Measurements from ENCODE around the gene STRAP. TPM values are rescaled to one million over a fixed set of nuclear protein-coding genes. Genes with fewer than 3 reads are reported as not detected.
"Not testable (repeated sequence)": the region's sequence is repeated elsewhere in the genome, so short reads cannot be mapped to it uniquely, and the experiment has no call there.

STRAP gene
- total and polyA plus RNA-seq, 8 donors = 20.9 to 197 (median 83.2) TPM

GRCh38 chr12:15910468-15910863 is 28.3 kb downstream of the STRAP start:
- Histone ChIP-seq H3K27ac (peak overlapping the region; percentile 54 to 98 (median 95)), H3K4me3 (peak overlapping the region; percentile 59 to 73 (median 64)), H3K9me3 (no peaks in the 10 kb centered on the region), H3K4me1 (peaks cover 7 to 21% (median 16%) of the 10 kb centered on the region in 4 donors), H3K36me3 (peaks cover 0 to 21% (median 17%) of the 10 kb centered on the region in 4 donors), H3K27me3 (no peaks in the 10 kb centered on the region)
- TF ChIP-seq POLR2AphosphoS5 (IDR thresholded peaks at IDR 0.05) (no peak), EP300 (IDR thresholded peaks at IDR 0.05) (no peak), CTCF (IDR thresholded peaks at IDR 0.05) (no peak), POLR2A (IDR thresholded peaks at IDR 0.05) (no peak)
- DNase-seq = no peak
- intact Hi-C loops (cut with DNase I; ENCODE audit: low total_unique reads) = no loop called here
- WGBS, 5 donors = 46 to 62% (median 50%) methylated on average over 5 of the region's 5 CpGs

DNA sequence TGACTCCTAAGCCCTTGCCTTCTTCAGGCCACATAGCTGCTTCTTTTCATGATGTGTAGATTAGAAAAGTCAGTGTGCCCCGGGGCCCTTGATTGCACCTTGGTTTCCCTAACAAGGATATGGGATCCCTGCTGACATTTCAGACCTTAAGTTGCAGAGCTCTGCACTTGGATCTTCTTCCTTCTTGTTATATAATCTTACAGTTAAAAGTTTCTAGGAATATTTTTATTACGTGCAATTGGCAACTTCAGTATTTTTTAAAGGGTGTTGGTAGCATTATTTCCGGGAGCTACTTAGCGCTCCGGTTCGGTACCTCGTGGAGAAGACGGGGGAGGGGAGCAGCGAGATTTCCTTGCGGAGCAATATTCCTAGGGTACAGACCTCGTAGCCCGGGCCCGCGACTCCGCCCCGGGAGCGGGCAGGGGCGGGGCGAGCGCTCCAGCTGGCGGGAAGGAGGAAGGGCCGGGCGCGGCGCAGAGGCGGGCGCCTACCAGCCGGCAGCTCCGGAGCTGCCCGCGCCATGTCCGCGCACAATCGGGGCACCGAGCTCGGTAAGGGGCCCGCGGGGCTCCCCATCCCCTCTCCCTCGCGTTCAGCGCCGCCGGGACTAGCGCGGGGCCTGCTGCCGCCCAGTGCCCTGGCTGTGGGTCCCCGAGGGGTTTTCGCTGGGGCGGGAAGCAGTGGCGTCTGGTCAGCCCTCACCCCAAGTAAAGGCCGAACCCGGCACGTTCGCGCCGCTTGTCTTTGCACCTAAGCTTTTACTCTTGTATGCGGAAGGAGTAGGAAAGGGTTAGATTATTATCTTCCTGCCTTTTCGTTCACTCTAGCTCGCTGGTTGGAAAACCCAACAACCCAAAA is 28.9 kb downstream of the STRAP start, which contains the start of gene DERA:
TSS of gene DERA (plus strand) at position 469 of the 858 bp plus-strand sequence. CDS start at position 521, 52 bp downstream.
- intact Hi-C loops (cut with DNase I; ENCODE audit: low total_unique reads) = no loop called here
- DNase-seq = peak; percentile 87 to 94
- Histone ChIP-seq H3K27ac (peak within 1 kb of the TSS; percentile 89 to 98 (median 95)), H3K4me3 (peak within 1 kb of the TSS; percentile 59 to 73 (median 64)), H3K36me3 (peaks cover 0 to 15% (median 12%) of the 10 kb centered on the region in 4 donors), H3K4me1 (peaks cover 7 to 24% (median 16%) of the 10 kb centered on the region in 4 donors), H3K9me3 (no peaks in the 10 kb centered on the region), H3K27me3 (no peaks in the 10 kb centered on the region)
- WGBS, 5 donors = 0 to 1% (median 1%) methylated on average over 28 to 59 of the region's 59 CpGs
- peak in 2 of 7 experiments; percentile 13 to 41 for TF ChIP-seq CTCF (IDR thresholded peaks at IDR 0.05)
- peak in 1 of 4 donors; percentile 60 for TF ChIP-seq POLR2A (IDR thresholded peaks at IDR 0.05)
- TF ChIP-seq EP300 (IDR thresholded peaks at IDR 0.05) = no peak
- peak in 2 of 3 donors; percentile 74 to 79 for TF ChIP-seq POLR2AphosphoS5 (IDR thresholded peaks at IDR 0.05)

DNA sequence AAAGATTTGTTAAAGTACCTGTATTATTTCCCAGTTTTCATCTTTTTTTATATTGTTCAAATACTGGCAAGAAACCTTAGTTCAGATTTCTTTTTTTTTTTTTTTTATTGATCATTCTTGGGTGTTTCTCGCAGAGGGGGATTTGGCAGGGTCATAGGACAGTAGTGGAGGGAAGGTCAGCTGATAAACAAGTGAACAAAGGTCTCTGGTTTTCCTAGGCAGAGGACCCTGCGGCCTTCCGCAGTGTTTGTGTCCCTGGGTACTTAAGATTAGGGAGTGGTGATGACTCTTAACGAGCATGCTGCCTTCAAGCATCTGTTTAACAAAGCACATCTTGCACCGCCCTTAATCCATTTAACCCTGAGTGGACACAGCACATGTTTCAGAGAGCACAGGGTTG is 29.7 kb downstream of the STRAP start:
- Histone ChIP-seq H3K27ac (peak overlapping the region in 4 of 5 donors; percentile 89 to 98 (median 95)), H3K4me1 (peaks cover 7 to 24% (median 16%) of the 10 kb centered on the region in 4 donors), H3K4me3 (peak overlapping the region; percentile 59 to 73 (median 64))
- 13 to 30% (median 23%) methylated on average over 3 to 4 of the region's 5 CpGs for WGBS, 5 donors
- DNase-seq; H3K27me3 ChIP-seq; intact Hi-C loops (cut with DNase I; ENCODE audit: low total_unique reads); H3K9me3 ChIP-seq; H3K36me3 ChIP-seq: not testable (repeated sequence)

GRCh38 chr12:15914131-15914530 is 31.9 kb downstream of the STRAP start:
- H3K27me3 ChIP-seq; H3K27ac ChIP-seq; intact Hi-C loops (cut with DNase I; ENCODE audit: low total_unique reads); DNase-seq; H3K36me3 ChIP-seq; H3K9me3 ChIP-seq; H3K4me3 ChIP-seq: not testable (repeated sequence)
- WGBS, 5 donors = 95 to 96% (median 96%) methylated on average over 5 of the region's 5 CpGs
- peaks cover 7 to 36% (median 19%) of the 10 kb centered on the region in 4 donors for H3K4me1 ChIP-seq

DNA sequence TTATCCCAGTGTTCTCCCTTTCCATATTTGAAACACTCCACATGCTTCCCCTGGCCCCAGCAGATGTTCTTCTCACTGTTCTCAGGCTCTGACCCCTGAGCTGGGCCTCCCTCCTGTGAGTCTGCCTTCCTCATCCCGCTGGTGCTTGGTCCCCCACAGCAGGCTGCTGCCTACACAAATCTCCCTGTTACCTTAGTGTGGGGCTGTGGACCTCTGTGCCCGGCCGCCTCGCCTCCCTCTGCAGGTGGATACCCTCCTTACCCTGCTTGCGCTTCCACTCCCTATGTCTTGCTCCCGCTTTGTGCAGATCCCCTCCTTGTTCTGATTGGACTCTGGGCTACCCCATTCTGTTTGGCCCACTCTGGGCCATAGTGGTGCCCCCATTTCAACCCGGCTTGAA is 35.9 kb downstream of the STRAP start:
- no peaks in the 10 kb centered on the region for H3K9me3 ChIP-seq
- TF ChIP-seq POLR2A (IDR thresholded peaks at IDR 0.05) = no peak
- TF ChIP-seq EP300 (IDR thresholded peaks at IDR 0.05) = no peak
- no peak for TF ChIP-seq POLR2AphosphoS5 (IDR thresholded peaks at IDR 0.05)
- TF ChIP-seq CTCF (IDR thresholded peaks at IDR 0.05) = no peak
- DNase-seq = peak in 1 of 2 donors; percentile 20
- no peaks in the 10 kb centered on the region for H3K27me3 ChIP-seq
- no peak overlapping the region for H3K4me3 ChIP-seq
- intact Hi-C loops (cut with DNase I; ENCODE audit: low total_unique reads) = no loop called here
- peaks cover 0 to 22% (median 13%) of the 10 kb centered on the region in 4 donors for H3K4me1 ChIP-seq
- WGBS, 5 donors = 88 to 97% (median 94%) methylated on average over 7 of the region's 7 CpGs
- no peak overlapping the region for H3K27ac ChIP-seq
- peaks cover 0 to 7% (median 2%) of the 10 kb centered on the region in 4 donors for H3K36me3 ChIP-seq
